ENCODE results near the gene IL1RL2.

IL1RL2 gene

DNA sequence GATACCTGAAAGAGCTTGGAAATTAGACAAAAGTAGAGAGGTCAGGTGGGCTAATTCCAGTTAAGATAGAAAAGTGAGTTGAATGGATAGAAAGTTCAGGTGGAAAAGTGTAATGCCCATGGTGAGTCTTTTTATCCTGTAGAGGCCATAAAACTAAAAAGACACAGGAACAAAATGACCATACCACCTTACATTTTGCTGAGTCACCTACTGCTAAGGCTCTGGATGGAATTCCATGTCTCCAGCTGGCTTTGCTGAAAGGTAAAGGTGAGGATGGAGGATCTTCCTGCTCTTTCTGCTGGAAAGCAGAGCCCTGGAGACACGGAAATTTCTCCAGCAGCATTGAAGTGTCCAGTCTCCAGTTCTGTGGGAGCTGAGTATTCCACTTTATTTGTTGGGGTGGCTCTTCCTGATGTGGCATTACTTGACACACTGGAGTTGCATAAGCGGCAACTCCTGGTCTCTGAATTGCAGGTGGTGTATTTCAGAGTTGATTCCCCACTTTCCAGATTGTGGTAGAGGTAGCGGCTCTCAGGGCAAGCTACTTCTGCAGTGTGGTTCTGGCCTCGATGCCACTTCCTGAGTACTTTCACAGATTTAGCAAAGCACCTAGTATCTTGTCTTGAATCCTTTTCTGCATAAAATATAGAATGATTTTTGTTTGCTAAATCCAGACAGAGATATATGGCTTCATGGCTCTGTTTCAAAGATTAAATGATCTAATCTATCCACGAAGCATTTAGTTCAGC, 10.7 kb downstream of the IL1RL2 start:
- no peak for DNase-seq

- DNase-seq: no peak
Measured at GRCh38 chr2:102200539-102200938, 13.7 kb downstream of the IL1RL2 start.

DNA sequence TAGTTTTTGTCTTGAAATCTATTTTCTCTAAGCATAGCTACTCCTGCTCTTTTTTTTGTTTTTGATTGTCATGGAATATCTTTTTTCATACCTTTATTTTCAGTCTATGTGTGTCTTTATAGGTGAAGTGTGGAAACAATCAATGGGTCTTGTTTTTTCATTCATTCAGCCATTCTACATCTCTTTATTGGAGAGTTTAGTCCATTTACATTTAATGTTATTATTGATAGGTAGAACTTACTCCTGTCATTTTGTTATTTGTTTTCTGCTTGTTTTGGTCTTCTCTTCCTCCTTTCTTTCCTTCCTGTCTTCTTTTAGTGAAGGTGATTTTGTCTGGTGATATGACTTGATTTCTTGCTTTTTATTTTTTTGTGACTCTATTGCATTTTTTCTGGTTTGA, 17.8 kb downstream of the IL1RL2 start:
- no peak for DNase-seq

DNA sequence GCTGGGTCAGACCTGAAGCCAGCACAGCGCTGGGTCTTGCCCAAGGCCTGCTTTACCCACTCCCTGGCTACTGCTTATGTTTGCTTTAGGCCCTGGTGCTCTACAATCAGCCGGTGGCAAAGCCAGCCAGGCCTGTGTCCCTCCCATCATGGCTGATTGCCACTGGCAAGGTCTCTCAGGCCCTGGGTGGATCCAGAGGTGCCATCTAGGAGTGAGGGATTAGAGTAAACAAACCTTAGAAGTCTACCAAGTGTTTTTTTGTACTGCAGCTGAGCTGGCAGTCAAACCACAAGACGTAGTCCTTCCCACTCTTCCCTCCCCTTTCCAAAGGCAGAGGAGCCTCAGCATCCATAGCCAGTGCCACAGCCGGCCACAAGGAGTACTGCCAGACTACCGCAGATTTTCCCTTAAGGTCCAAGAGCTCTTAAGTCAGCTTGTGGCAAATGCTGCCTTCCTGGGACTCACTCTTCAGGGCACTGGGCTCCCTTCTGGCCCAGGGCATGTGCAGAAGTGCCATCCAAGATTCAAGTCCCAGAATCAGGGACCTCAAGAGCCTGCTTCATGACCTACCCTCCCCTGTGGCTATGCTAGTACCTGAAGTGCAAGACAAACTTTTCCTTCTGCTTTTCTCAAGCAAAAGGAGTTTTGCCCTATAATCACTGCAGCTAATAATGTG, 20.0 kb downstream of the IL1RL2 start:
- no peak for DNase-seq

- DNase-seq: no peak
Measured at GRCh38 chr2:102208774-102209173, 22.0 kb downstream of the IL1RL2 start.

DNA sequence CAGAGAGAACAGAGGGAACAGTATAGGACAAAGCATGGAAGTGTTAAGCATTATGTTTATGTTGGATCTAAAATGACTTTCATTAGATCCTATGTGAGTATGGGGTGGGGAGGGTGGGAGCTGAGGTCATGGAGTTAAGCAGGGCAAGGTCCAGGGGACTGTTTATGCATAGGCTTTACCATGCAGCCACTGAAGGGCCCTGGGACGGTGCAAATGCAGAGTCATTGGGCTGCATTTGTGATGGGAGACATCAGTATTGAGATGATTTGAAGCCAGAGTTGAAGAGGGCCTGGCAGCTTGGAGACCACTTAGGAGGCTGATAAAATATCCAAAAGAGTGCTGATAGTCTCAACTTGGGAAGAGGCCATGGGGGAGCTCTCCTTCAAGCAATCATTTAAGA, 22.7 kb downstream of the IL1RL2 start:
- DNase-seq: no peak

DNA sequence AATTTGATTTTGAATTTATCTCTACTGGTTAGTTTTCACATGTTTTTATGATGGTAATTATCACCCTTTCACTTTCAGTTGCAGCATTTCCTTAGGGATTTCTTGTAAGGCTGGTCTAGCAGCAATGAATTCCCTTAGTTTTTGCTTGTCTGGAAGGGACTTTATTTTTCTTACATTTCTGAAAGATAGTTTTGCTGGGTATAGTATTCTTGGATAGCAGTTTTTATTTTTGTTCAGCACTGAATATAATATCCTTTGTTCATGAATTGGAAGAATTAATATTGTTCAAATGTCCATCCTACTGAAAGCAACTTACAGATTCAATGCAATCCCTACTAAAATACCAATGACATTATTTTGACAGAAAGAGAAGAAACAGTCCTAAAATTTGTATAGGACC, 30.2 kb downstream of the IL1RL2 start:
- DNase-seq: no peak

DNA sequence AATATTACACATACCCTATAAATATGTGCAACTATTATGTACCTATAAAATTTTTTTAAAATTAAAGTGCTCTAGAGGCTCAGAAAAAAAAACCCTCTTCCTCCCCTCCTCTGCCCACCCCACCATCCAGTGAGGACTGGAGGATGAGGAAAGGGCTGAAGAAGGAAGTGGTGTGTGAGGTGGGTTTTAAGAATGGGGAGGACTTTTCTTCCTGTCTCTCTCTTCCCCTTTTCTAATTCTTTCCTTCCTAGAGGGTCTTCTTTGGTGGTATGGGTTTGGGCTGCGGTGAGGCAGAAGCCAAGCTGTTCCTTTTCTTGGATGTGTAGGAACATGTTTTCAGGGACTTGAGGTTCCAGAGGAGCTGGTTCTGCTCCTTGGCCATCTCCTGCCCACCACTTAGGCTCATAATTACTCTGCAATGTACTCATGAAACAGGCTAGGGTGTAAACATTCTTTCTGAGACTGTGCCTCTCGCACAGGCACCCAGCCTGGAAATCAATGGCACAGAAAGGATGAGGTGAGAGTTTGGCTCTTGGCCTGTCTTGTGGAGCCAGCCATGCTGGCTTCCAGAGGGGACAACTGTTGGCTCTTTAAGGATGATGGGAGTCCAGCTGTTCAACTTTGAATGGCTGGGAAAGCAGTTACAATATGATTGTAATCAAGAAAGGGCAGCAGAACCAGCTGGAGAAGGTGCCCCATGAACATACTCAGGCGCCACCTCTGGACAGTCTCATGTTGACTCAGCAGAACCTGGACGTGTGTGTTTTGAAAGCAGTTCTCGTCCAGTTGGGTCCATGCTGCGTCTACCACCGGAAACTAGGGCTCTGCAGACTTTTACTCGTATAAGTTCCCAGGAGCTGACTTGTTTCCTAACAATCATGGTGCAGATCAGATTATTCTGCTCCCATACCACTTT, 38.3 kb downstream of the IL1RL2 start:
- DNase-seq: no peak

- no peak for DNase-seq
Measured at GRCh38 chr2:102226171-102226570, 39.3 kb downstream of the IL1RL2 start.

DNA sequence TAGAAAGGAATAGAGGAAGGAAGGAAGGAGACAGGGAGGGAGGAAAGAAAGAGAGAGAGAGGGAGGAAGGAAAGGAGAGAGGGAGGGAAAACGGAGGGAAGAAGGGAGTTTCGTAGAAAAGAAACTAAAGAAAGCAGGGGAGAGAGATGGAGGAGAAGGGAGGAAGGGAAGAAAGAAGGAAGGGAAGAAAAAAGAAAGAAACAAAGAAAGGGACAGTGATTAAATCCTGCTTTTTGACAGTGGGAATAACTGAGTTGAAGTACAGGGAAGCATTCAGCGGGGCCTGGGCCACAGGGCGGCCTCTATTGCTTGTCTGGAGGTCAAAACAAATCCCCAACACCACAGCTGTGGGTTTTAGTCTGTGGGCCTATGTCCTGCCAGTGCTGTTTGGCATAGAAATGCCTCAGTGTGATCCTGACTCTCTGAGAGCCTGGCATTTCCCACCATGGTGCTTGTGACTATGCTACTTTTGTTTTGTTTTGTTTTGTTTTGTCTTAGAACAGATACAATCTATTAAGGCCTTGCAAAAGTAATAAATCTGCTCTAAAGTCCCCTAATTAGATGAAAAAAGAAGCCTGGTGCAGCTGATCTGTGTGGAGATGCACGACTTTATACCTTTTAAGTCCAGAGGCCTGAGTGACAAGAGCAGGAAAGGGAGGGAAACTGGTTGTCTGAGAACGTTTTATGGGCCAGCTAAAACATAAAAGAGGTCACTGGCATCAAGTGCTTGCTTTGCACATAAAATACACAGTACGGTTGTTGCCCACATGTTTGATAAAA, 40.0 kb downstream of the IL1RL2 start:
- no peak for DNase-seq

DNA sequence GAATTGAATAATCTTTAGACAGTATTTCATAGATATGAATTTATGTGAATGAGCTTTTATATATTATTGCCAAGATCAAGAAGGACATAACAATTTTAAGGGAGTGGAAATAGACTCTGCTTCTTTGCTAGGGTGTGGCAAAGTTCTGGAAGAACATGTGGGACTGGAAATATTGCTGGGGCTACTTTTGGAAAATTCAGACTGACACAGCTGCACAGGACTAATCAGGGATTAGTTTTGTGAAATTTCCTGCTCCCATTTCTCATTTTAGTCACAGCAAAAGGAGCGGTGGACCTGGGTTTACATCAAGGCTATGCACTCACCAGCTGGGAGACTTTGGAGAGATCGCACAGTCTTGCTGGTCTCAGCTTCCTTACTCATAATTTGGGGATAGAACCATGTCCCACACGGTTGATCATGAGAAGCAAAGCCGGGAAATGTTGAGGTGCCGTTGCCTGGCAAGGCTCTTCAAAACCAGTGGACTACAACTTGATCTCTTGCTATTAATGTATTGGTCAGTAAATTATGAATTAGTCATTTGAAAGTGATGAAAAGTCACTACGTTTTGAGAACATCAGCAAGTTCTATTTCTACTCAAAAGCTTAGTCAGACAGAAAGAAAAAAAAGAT, 42.4 kb downstream of the IL1RL2 start:
- no peak for DNase-seq

- DNase-seq: no peak
Measured at GRCh38 chr2:102230410-102230909, 43.6 kb downstream of the IL1RL2 start.

- DNase-seq: no peak
Measured at GRCh38 chr2:102233132-102233884, 46.5 kb downstream of the IL1RL2 start.

DNA sequence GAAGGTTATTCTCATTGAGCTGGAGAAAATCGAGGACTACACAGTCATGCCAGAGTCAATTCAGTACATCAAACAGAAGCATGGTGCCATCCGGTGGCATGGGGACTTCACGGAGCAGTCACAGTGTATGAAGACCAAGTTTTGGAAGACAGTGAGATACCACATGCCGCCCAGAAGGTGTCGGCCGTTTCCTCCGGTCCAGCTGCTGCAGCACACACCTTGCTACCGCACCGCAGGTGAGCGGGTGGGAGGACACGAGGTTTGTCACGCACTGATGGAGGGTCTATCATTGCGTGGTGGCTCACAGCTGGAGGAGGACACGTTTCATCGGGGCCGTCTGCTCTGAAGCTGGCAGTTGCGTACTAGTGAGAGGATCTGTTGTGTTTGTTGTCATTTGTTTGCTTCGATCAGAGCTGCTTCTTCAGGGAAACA, 48.2 kb downstream of the IL1RL2 start:
- DNase-seq: no peak

DNA sequence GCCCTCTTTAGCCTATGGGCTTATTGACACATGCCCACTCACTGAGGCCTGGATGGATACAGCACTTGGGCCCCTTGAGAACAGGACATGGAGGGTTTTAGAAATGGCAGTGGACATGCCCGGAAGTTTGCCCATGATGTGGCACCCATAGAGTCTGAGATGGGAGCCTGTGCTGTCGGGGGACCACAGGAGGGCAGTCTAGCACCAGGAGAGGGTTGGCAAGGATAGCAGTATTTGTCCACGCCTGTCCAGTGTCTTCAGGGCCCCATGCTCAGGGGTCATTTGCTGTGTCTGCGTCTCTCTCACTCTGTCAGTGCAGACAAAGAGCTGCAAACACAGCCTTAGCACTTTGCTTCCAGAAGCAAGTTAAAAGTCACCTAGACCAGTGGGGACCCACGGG, 48.7 kb downstream of the IL1RL2 start:
- no peak for DNase-seq

- DNase-seq: no peak
Measured at GRCh38 chr2:102236132-102236531, 49.3 kb downstream of the IL1RL2 start.

DNA sequence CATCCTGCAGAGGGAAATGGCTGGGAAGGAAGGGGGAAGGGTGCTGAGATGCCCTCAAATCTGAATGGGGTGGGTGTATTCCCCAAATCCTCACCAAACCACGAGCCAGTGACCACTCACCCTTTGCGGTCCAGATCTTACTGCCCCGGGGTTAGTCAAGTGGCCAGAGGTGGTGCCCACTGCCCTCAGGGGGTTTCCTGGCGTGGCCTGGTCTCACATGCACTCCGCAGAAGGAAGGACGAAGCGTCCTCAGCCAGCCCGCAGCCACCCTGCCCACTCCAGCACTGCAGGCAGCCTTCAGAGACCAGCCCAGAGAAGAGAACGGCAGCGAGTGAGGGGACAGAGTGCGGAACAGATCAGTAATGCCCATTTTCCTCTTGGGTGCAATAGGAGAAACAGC, 50.4 kb downstream of the IL1RL2 start:
- DNase-seq: no peak

DNA sequence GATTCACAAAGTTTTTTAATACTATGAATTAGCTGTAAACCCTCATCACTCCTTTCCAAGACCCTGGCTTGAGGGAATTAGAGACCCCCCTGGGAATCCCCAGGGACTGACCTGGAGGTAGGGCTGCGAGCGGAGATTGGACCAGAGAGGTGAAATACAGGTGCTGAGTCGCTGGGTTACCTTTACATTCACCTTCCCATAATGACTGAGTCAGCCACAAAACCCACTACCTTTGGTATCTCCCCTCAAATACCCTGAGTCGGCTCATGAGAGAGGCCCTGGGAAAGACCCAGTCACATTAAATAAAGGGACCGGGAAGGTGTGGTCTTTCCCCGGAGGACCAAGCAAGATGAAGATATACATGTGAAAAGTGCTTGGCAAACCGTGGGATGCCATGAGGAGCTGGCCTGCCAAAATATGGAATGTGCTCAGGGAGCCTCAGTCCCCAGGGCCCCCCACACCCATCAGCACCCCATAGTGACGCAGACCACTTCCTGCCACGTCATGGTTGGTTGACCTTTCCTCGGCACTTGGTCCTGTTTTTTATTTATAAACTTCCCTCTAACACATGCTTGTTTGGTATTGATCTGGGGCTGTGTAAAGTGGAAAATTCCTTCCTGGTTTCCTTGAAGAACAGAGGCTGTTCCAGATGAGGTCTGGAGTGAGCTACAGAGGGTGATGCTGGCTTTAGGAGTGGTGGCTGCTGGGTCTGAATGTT, 51.4 kb downstream of the IL1RL2 start:
- DNase-seq: no peak

GRCh38 chr2:102238778-102239177, 52.0 kb downstream of the IL1RL2 start:
- DNase-seq: no peak

- no peak for DNase-seq
Measured at GRCh38 chr2:102239344-102239743, 52.5 kb downstream of the IL1RL2 start.
